Choroid plexus epithelial cell (primary cell): ENCODE measurements around the gene PGD.
"Not testable (repeated sequence)": the region's sequence is repeated elsewhere in the genome, so short reads cannot be mapped to it uniquely, and the experiment has no call there.

Experiments used
- DNase-seq: peaks from one replicate; pipeline ENCODE4 v3.0.0-alpha.2; 2010; ENCODE audit warnings: low read depth
- H3K4me3 ChIP-seq: 2 replicates; pipeline ENCODE4 v1.5.1; 2011; ENCODE audit warnings: low read depth, mild to moderate bottlenecking, control low read depth, low read length, moderate library complexity
- CTCF ChIP-seq: conservative IDR thresholded peaks from 2 replicates; pipeline ENCODE4 v1.5.1; 2011; ENCODE audit warnings: low read depth, mild to moderate bottlenecking, control low read depth, inconsistent platforms, low read length, moderate library complexity

Gene PGD

GRCh38 chr1:10450156-10450814, 51.4 kb downstream of the PGD start:
- TF ChIP-seq CTCF: no peak
- H3K4me3 ChIP-seq: no peak overlapping the region
- no peak for DNase-seq

GRCh38 chr1:10450836-10451235, 52.0 kb downstream of the PGD start:
- TF ChIP-seq CTCF: no peak
- no peak overlapping the region for H3K4me3 ChIP-seq
- no peak for DNase-seq

GRCh38 chr1:10451287-10451686, 52.4 kb downstream of the PGD start:
- H3K4me3 ChIP-seq: peak overlapping the region; percentile 40
- TF ChIP-seq CTCF: no peak
- peak; percentile 41 for DNase-seq

- peak; percentile 17 for TF ChIP-seq CTCF
- DNase-seq: no peak
- H3K4me3 ChIP-seq: no peak overlapping the region
These were observed 57.2 kb downstream of the PGD start for GRCh38 chr1:10456048-10456447.

- TF ChIP-seq CTCF: no peak
- no peak overlapping the region for H3K4me3 ChIP-seq
- no peak for DNase-seq
These were observed 57.8 kb downstream of the PGD start for GRCh38 chr1:10456661-10457060.

- not testable (repeated sequence) for H3K4me3 ChIP-seq, DNase-seq
These were observed 58.6 kb downstream of the PGD start for GRCh38 chr1:10457462-10457861.

- TF ChIP-seq CTCF: no peak
- no peak overlapping the region for H3K4me3 ChIP-seq
- DNase-seq: no peak
These were observed 59.0 kb downstream of the PGD start for GRCh38 chr1:10457875-10458274.
